Stimulated activated CD8-positive, alpha-beta memory T cell treated with anti-CD3 and anti-CD28 coated beads, Interleukin-15, amount 100 ng/mL, for 48 hours (primary cell): ENCODE results near the gene HSPA2.
"Not testable (repeated sequence)": the region's sequence is repeated elsewhere in the genome, so short reads cannot be mapped to it uniquely, and the experiment has no call there.

ENCODE experiments used
- DNase-seq, 2 donors: peaks; one replicate each; pipeline ENCODE4 v3.0.0-alpha.2; 2020; ENCODE audit warnings: low read depth in 2 of 2

The HSPA2 gene

GRCh38 chr14:64558216-64558615 lies 17.7 kb downstream of the HSPA2 start:
- not testable (repeated sequence) for DNase-seq

- DNase-seq: no peak
These were observed 21.1 kb downstream of the HSPA2 start for GRCh38 chr14:64561631-64562030.

GRCh38 chr14:64562436-64562835 lies 21.9 kb downstream of the HSPA2 start:
- no peak for DNase-seq

GRCh38 chr14:64563696-64564095 lies 23.2 kb downstream of the HSPA2 start:
- DNase-seq: no peak

GRCh38 chr14:64566651-64567122 lies 26.1 kb downstream of the HSPA2 start:
- no peak for DNase-seq

GRCh38 chr14:64569138-64569631 lies 28.6 kb downstream of the HSPA2 start:
- DNase-seq: no peak

- not testable (repeated sequence) for DNase-seq
These were observed 29.1 kb downstream of the HSPA2 start for GRCh38 chr14:64569646-64570045.

GRCh38 chr14:64572386-64573104 lies 32.0 kb downstream of the HSPA2 start:
- no peak for DNase-seq

- DNase-seq: no peak
These were observed 32.6 kb downstream of the HSPA2 start for GRCh38 chr14:64573109-64573508.

GRCh38 chr14:64574371-64575107 lies 34.0 kb downstream of the HSPA2 start:
- no peak for DNase-seq

- DNase-seq: no peak
These were observed 36.7 kb downstream of the HSPA2 start for GRCh38 chr14:64577211-64577610.

GRCh38 chr14:64580467-64580866 lies 39.9 kb downstream of the HSPA2 start:
- no peak for DNase-seq

GRCh38 chr14:64581363-64581762 lies 40.8 kb downstream of the HSPA2 start:
- DNase-seq: no peak

GRCh38 chr14:64581817-64582216 lies 41.3 kb downstream of the HSPA2 start:
- no peak for DNase-seq

GRCh38 chr14:64584190-64584589 lies 43.6 kb downstream of the HSPA2 start:
- no peak for DNase-seq

GRCh38 chr14:64591809-64592208 lies 51.3 kb downstream of the HSPA2 start:
- no peak for DNase-seq
